Endothelial cell of umbilical vein (primary cell): ENCODE results near the gene VWA8.

Experiments used
- CTCF ChIP-seq, 2 donors: IDR thresholded peaks; 1 replicate in 1 of 2; 2 replicates in 1 of 2; pipeline ENCODE4 v1.5.1; 2011; ENCODE audit warnings: low read length in 2 of 2, mild to moderate bottlenecking in 2 of 2, moderate library complexity in 2 of 2, control low read depth in 1 of 2, inconsistent platforms in 1 of 2, low read depth in 1 of 2; ENCODE audit not compliant: insufficient read depth in 1 of 2; ENCODE audit errors: extremely low read depth in 1 of 2
- EZH2 ChIP-seq: IDR thresholded peaks from 2 replicates; pipeline ENCODE4 v1.6.1; 2012; ENCODE audit warnings: borderline replicate concordance, low read depth, mild to moderate bottlenecking, moderate library complexity, low read length, inconsistent platforms; ENCODE audit not compliant: severe bottlenecking
- POLR2A ChIP-seq: IDR thresholded peaks from 2 replicates; pipeline ENCODE4 v1.6.1; 2012; ENCODE audit warnings: low read depth, mild to moderate bottlenecking, control low read depth, low read length

- TF ChIP-seq POLR2A = no peak
- no peak for TF ChIP-seq EZH2
- no peak for TF ChIP-seq CTCF (IDR thresholded peaks at IDR 0.05; ENCODE audit: extremely low read depth in 1 of 2, insufficient read depth in 1 of 2, low read depth in 1 of 2, low read length in 2 of 2)
Measured at GRCh38 chr13:41658057-41658661, 302.8 kb downstream of the VWA8 start.
